HCEC 1CT (cell line): Measurements from ENCODE around the gene NAAA.
"Not testable (repeated sequence)": the region's sequence is repeated elsewhere in the genome, so short reads cannot be mapped to it uniquely, and the experiment has no call there.

Source experiments
- DNase-seq: peaks from one replicate; pipeline ENCODE4 v3.0.0-alpha.2; 2017

NAAA gene

DNA sequence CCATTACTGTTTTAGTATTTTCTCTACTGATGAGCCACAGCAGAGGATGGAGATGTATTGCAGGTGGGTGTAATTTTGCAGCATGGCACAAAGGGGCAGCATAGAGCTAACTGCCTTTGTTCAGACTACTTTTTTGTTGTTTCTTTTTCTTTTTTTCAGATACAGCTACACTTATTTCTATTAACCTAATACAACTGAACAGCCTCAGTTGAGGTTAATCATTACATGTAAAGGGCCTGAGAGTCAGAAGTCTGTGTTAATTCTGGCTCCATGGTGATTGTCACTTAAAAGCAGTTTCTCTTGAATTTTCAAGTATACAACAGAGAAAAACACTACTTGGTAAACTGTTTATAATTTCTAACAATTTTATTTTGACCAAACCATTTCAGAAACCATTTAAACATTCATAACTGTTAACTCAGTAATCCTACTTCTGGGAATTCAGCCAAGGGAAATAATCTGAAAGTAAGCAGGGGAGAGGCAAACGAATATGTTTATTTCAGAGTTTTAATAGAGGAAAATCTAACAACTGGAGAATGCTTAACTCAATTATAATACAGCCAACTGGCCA lies 24.6 kb downstream of the NAAA start:
- peak; percentile 34 for DNase-seq

DNA sequence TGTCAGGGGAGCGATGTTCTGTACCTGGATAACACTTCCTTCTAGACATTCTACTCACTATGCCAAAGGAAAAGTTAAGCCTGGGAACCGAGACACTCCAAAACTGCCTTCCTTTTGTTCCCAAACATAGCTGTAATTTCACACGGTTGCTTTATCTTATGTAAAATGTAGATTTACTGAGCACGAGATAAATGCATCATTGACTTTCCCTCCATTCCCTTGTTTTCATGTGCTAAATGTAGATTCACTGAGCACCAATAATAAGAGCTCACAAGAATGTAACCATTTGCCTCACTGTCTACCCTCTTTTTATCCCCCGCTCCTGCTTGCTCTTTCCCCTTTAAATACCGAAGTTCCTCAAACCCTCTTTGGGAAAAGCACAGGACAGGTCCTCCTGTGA lies 27.8 kb downstream of the NAAA start:
- no peak for DNase-seq

DNA sequence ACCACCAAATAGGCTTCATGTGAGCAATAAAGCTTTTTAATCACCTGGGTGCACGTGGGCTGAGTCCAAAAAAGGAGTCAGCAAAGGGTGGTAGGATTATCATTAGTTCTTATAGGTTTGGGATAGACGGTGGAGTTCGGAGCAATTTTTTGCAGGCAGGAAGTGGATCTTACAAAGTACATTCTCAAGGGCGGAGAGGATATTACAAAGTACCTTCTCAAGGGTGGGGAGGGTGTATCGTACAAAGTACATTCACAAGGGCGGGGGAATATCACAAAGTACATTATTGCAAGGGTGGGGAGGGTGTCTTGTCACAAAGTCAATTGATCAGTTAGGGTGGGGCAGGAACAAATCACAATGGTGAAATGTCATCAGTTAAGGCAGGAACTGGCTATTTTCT lies 30.0 kb downstream of the NAAA start:
- not testable (repeated sequence) for DNase-seq

DNA sequence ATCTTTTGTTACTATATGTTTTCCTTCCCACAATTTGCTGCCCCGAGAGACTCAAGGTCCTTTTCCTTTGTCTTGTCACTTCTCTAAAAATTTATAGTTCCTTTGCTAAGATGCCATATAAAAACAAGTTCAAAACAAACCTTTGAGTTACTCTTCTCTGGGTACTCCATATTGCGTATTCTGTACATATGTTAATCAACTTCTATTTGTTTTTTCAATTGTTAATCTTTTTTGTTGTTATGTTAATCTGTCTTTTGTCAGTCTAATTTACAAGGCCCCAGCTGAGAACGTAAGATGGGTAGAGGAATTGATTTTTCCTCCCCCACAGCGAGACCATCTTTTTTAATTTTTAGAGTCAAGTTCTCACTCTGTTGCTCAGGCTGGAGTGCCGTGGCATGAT lies 31.4 kb downstream of the NAAA start:
- no peak for DNase-seq

DNA sequence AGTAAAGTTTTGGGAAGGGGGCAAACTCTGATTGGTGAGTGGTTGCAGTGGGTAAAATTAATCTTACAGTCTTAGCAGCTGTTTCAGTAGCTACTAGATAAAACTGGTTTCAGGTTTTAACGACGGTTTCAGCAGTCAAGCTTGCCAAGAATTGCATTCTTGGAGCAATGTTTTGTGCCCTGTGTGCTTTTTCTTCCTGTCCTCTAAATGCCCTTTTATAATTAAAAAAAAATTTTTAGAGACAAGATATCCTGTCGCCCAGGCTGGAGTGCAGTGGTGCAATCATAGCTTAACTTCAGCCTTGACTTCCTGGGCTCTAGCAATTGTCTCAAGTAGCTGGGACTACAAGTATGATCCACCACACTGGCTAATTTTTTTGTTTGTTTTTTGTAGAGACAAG lies 32.3 kb downstream of the NAAA start:
- no peak for DNase-seq

- no peak for DNase-seq
Observed at GRCh38 chr4:75907966-75908365, 32.8 kb downstream of the NAAA start.

- no peak for DNase-seq
Observed at GRCh38 chr4:75904076-75904475, 36.7 kb downstream of the NAAA start.

GRCh38 chr4:75902352-75902751 lies 38.5 kb downstream of the NAAA start, which contains the start of gene PPEF2:
TSS of gene PPEF2 (minus strand) at chr4:75902452. CDS start at chr4:75896325, 6,127 bp downstream.
- DNase-seq, result no peak

DNA sequence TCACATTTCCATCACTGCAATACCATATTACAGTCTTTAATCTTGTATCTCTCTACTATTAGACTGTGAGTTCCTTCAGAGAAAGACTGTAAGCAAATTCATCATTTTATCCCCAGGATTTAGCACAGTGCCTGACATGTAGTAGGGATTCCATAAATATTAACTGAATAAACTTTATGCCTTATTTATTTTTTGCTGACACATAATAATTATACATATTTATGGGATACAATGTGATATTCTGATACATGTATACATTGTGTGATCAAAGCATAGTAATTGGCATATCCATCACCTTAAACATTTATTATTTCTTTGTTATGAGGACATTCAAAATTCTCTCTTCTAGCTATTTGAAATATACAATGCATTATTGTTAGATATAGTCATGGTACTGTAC lies 42.3 kb downstream of the NAAA start:
- no peak for DNase-seq

DNA sequence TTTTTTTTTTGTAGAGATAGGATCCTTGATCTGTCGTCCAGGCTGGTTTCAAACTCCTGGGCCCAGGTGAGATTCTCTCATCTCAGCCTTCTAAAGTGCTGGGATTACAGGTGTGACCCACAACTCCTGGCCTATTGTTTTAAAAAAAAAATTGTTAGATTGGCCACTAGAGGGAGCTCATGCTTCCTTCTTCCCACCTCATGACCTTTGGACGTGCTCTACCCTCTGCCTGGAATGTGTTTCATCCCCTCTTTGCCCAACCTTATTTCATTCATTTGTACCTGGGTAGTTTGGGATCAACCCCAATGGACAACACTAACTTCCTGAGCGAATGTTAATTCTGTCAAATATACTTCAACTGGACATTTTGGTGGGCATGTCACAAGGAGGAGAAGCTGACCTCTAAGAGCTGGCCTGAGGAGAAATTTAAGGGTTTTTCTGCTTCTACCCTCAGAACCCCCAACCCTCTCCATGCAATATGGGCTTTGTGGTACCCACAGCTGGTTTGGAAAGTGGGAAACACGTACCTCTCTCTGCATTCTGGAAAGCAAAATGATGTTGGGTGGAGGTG lies 45.0 kb downstream of the NAAA start:
- DNase-seq, result no peak

GRCh38 chr4:75892508-75892907 lies 48.3 kb downstream of the NAAA start:
- DNase-seq, result no peak

GRCh38 chr4:75891611-75892010 lies 49.2 kb downstream of the NAAA start:
- DNase-seq, result no peak

DNA sequence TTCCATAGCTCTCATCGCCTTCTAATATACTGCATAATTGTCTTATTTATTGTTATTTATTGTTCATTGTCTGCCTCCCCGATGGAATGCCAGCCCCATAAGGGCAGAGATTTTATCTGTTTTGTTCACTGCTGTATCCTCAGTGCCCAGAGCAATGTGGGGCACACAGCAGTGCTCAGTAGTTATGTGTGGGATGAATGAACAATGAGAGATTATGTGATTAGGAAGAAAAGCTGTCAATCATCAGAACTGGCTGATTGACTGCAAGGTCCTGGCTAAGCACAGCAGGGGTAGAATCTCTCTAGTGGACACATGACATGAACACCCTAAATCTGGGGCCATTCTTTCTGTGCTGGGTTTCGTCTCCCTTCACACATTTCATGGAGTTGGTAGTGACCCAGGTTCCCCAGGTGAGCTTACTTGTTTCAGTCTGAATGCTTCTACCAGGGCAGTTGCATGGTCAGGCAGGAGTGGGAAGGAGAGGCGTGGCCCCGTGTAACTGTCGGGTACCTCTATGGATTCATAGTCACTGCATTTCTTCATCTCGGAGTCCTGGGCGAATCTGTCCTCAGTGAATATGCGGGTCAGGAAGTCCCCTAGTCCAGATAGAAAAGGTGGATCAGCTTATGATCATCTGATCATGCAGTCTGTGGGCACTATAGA lies 51.1 kb downstream of the NAAA start:
- DNase-seq, result no peak

DNA sequence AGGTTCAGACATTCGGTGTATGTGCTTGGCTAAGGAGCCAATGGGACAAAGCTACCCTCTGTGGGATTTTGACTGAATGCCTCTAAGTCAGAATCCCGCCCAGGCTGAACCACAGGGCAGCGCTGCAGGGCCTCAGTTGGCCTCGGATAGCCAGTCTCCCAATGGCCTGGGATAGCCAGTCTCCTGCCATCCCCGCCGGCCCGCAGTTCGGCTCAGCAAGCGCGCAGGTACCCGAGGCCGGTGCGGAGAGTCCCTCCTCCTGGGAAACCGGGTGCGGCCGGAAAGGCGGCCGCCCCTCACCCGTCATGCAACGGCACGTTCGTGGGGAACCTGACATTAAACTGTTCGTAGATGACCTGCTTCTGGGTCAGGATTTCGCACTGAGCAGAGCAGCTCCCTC lies 54.7 kb downstream of the NAAA start:
- DNase-seq, result no peak

- DNase-seq, result no peak
Observed at GRCh38 chr4:75881476-75881875, 59.3 kb downstream of the NAAA start.

DNA sequence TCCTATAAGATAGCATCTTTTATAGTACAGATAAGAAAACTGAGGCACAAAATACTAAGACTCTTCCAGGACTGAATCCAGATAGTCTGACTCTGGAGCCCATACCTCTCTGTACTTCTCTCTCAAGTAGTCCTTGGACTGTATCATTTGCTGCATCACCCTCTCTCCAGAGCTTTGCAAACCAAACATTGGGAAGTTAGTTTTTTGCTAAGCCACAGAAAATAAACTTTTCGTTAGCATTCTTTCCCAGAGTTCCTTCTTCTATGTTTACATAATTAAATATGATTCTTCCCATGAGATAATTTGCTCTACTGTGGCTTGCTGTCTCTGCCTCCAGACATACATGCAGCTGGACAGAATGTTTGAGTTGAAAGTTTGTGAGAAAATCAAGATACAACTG lies 60.5 kb downstream of the NAAA start:
- no peak for DNase-seq

DNA sequence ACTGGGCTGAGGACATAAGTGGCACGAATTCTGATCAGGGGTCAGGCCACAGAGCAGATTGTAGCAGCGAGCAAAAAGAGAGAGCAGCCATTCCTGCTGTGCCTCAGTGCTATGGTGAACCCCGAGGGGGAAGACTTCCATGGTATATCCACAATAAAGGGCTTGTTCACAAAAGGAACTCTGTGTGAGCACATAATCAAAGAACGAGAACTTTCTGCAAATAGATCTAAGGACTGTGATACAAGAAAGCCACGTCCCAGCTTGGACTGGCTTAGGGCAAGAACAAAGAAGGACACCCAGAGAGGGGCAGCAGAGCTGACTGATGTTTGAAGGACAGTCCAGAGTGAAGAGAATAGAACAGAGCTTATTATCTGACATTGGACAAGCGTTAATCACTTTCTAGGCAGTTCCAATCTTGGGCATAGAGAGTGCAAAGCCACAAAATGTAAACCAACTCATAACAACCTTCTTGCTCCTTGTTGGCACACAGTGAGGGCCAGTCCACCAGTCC lies 62.5 kb downstream of the NAAA start:
- no peak for DNase-seq

- DNase-seq, result no peak
Observed at GRCh38 chr4:75876218-75876617, 64.6 kb downstream of the NAAA start.

- DNase-seq, result no peak
Observed at GRCh38 chr4:75869100-75869499, 71.7 kb downstream of the NAAA start.

DNA sequence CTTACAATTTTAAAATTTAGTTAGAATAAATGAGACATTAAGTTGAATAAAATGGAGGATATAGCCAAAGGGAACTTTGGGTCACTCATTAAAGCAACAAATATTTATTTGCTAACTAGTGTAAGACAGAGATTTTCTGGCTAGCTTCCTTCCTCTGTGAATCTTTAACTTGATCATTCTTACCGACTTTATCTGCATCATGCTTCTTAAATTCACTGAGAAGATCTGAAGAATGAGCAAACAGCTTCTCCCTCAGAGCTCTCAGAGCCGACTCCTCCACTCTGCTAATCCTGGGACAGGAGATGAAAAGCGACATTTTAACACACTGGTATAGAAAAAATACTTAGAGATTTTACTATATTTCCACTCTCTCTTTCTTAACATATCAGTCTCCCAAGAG lies 73.7 kb downstream of the NAAA start:
- DNase-seq, result no peak
